K562 (cell line): ENCODE results near the gene ZNF189. TPM values are rescaled to one million over a fixed set of nuclear protein-coding genes. Genes with fewer than 3 reads are reported as not detected.

Source experiments
- ATAC-seq: fragments of 200-7000 bp; cut with Tn5 transposase; 3 replicates; pipeline ENCODE4 v1.9.1; 2020; ENCODE audit warnings: moderate library complexity
- BruUV-seq: library from RNA; stranded (reverse); fragments of 400-500 nt; replicated peaks from 2 replicates; lab custom pipeline; 2021; lab: Mats Ljungman, UMichigan
- CTCF ChIA-PET: fragments of 300-600 bp; formaldehyde crosslinking; extraction: SDS; loops from one replicate; lab custom pipeline; 2021; ENCODE audit warnings: low intra/inter-chr PET ratio; lab: Yijun Ruan, JAX
- POLR2A ChIA-PET: fragments of 300-600, 350-650 bp; sonication (Branson Sonifier 250); formaldehyde crosslinking; extraction: SDS; loops from one replicate; lab custom pipeline; 2021; ENCODE audit warnings: antibody characterized with exemption, inconsistent platforms; lab: Yijun Ruan, JAX
- DNase-seq, 4 experiments: peaks; one replicate each; pipeline versions ENCODE4 v3.0.0 to v3.0.0-alpha.2; 2011 to 2018; ENCODE audit warnings: low spot score in 3 of 4, mixed read lengths in 3 of 4; ENCODE audit errors: extremely low read depth in 1 of 4
- FAIRE-seq: peaks from 2 replicates; lab custom pipeline; 2011; peaks lifted over from hg19 to GRCh38; lab: Jason Lieb, UNC
- H2AFZ ChIP-seq: 2 replicates; pipeline ENCODE4 v1.6.0; 2011; ENCODE audit warnings: low read depth, low read length, control low read depth, inconsistent platforms
- H3K27ac ChIP-seq: fragments of 200-600 bp; 3 replicates; pipeline ENCODE4 v1.8.0; 2011; ENCODE audit warnings: low read depth, mild to moderate bottlenecking, control low read depth, inconsistent platforms, low read length, moderate library complexity, mixed read lengths; ENCODE audit errors: extremely low read depth
- H3K27me3 ChIP-seq, 2 experiments: fragments of 300-600 bp in 1 of 2; 2 replicates in 1 of 2; 3 replicates in 1 of 2; pipeline versions ENCODE4 v1.6.0 to v1.8.0; 2011; ENCODE audit warnings: inconsistent platforms in 2 of 2, low read length in 2 of 2, mild to moderate bottlenecking in 1 of 2, mixed read lengths in 1 of 2, moderate library complexity in 1 of 2; ENCODE audit not compliant: control insufficient read depth in 2 of 2, insufficient read depth in 2 of 2
- H3K36me3 ChIP-seq: fragments of 300-600 bp; 3 replicates; pipeline ENCODE4 v1.8.0; 2011; ENCODE audit warnings: mild to moderate bottlenecking, low read length, inconsistent platforms; ENCODE audit not compliant: control insufficient read depth, insufficient read depth
- H3K4me1 ChIP-seq, 2 experiments: fragments of 200-600 bp in 1 of 2; replicated peaks in 1 of 2; 2 replicates in 1 of 2; 3 replicates in 1 of 2; pipeline versions ENCODE4 v1.5.1 to v1.8.0; 2011; ENCODE audit warnings: inconsistent platforms in 2 of 2, low read length in 2 of 2, mild to moderate bottlenecking in 1 of 2, mixed read lengths in 1 of 2, moderate library complexity in 1 of 2; ENCODE audit not compliant: control insufficient read depth in 2 of 2, insufficient read depth in 2 of 2
- H3K4me2 ChIP-seq: 2 replicates; pipeline ENCODE4 v1.6.1; 2011; ENCODE audit warnings: low read length, control low read depth, inconsistent platforms, mixed read lengths; ENCODE audit not compliant: insufficient read depth
- H3K4me3 ChIP-seq: fragments of 200-600 bp; sonication (generic), shearing (Covaris generic); 2 replicates; pipeline ENCODE4 v1.5.1; 2016; ENCODE audit warnings: control low read depth, inconsistent platforms
- H3K79me2 ChIP-seq: fragments of 200-600 bp; 3 replicates; pipeline ENCODE4 v1.8.0; 2011; ENCODE audit warnings: low read length, inconsistent platforms; ENCODE audit not compliant: control insufficient read depth, insufficient read depth
- H3K9ac ChIP-seq, 2 experiments: 2 replicates each; pipeline versions ENCODE4 v1.6.0 to v1.6.1; 2011; ENCODE audit warnings: low read depth in 2 of 2, low read length in 2 of 2, control low read depth in 1 of 2, inconsistent platforms in 1 of 2, mild to moderate bottlenecking in 1 of 2, mixed read lengths in 1 of 2; ENCODE audit not compliant: insufficient read depth in 1 of 2
- H3K9me1 ChIP-seq: one replicate; pipeline ENCODE4 v1.6.0; 2011; ENCODE audit warnings: inconsistent platforms, mild to moderate bottlenecking, low read length, moderate library complexity; ENCODE audit not compliant: control insufficient read depth, insufficient read depth
- H3K9me3 ChIP-seq: replicated peaks from 2 replicates; pipeline ENCODE4 v1.5.1; 2011; ENCODE audit warnings: low read depth, low read length, inconsistent platforms; ENCODE audit not compliant: control insufficient read depth, insufficient read depth
- H4K20me1 ChIP-seq: replicated peaks from 2 replicates; pipeline ENCODE4 v1.6.1; 2011; ENCODE audit warnings: low read length, inconsistent platforms, mixed read lengths; ENCODE audit not compliant: control insufficient read depth, insufficient read depth
- ASH1L ChIP-seq: fragments of 450-650 bp; IDR thresholded peaks from 2 replicates; pipeline ENCODE4 v1.6.1; 2018; ENCODE audit warnings: borderline replicate concordance, mild to moderate bottlenecking, low read depth; ENCODE audit not compliant: partially characterized antibody
- ATF7 ChIP-seq: fragments of 450-650 bp; IDR thresholded peaks from 2 replicates; pipeline ENCODE4 v1.7.1; 2014; ENCODE audit warnings: mild to moderate bottlenecking, moderate library complexity
- ETV5 ChIP-seq: sonication (generic); formaldehyde crosslinking; IDR thresholded peaks from 2 replicates; pipeline ENCODE4 v1.4.0; 2020; ENCODE audit warnings: low read depth, mild to moderate bottlenecking, missing genetic modification reagents
- ETV6 ChIP-seq, 3 experiments: fragments of 150-350 bp in 1 of 3; sonication (generic) in 1 of 3; formaldehyde crosslinking in 1 of 3; IDR thresholded peaks; 2 replicates each; pipeline versions ENCODE4 v1.6.1 to v1.8.0; 2014 to 2022; ENCODE audit warnings: borderline replicate concordance in 2 of 3, low read depth in 2 of 3, antibody characterized with exemption in 1 of 3, low read length in 1 of 3, mild to moderate bottlenecking in 1 of 3, missing genetic modification reagents in 1 of 3
- GATA2 ChIP-seq: sonication (generic); formaldehyde crosslinking; IDR thresholded peaks from 2 replicates; pipeline ENCODE4 v1.4.0; 2020; ENCODE audit warnings: mild to moderate bottlenecking, missing genetic modification reagents
- GTF2E2 ChIP-seq: fragments of 200-800 bp; sonication (Bioruptor generic); IDR thresholded peaks from 2 replicates; pipeline ENCODE4 v1.6.1; 2016; ENCODE audit warnings: missing genetic modification characterization, missing compliant biosample characterization
- RNF2 ChIP-seq: sonication (generic); IDR thresholded peaks from 2 replicates; pipeline ENCODE4 v1.6.1; 2016
- U2AF2 ChIP-seq: fragments of 200-400 bp; formaldehyde crosslinking; optimal IDR thresholded peaks from 2 replicates; pipeline ENCODE3; 2017; ENCODE audit warnings: low read depth, mild to moderate bottlenecking, low read length
- ZC3H4 ChIP-seq: sonication (generic); formaldehyde crosslinking; IDR thresholded peaks from 2 replicates; pipeline ENCODE4 v1.9.0; 2021; ENCODE audit warnings: missing genetic modification reagents, borderline replicate concordance
- WGBS: fragments of 100-300 bp; shearing (Covaris generic); methylation state at CpG from one replicate; pipeline ENCODE4 v1.1.6; 2016; ENCODE audit warnings: low coverage, mixed read lengths; ENCODE audit not compliant: insufficient coverage; ENCODE audit errors: missing lambda C conversion rate; 5-methylcytosine and 5-hydroxymethylcytosine counted together
- in situ Hi-C: fragments of 300-500 bp; cut with MboI; formaldehyde crosslinking; loops from 4 replicates; pipeline ENCODE4 v1.15.0; 2018; ENCODE audit warnings: inconsistent platforms, mixed read lengths
- intact Hi-C: fragments of 100-400 bp; cut with micrococcal nuclease; formaldehyde crosslinking; loops from 2 replicates; pipeline ENCODE4 v1.14.2; 2022
- polyA plus RNA-seq, 8 experiments: library from polyadenylated mRNA; depleted of rRNA in 4 of 8; stranded (reverse) in 5 of 8; unstranded in 3 of 8; fragments of >200 nt; fragmentation: Nextera tagmentation in 2 of 8; fragmentation: Illumina TruSeq in 1 of 8; extraction: Ambion mirVana in 2 of 8; extraction: Trizol in 1 of 8; gene quantifications; 2 replicates each; pipeline versions ENCODE4 v1.2.1 to v1.2.3, GENCODE V29; 2011 to 2014; ENCODE audit warnings: inconsistent platforms in 1 of 8, missing spikeins in 1 of 8
- total RNA-seq, 7 experiments: library from RNA; depleted of rRNA in 6 of 7; stranded (reverse); fragments of >200 nt in 6 of 7; fragmentation: Illumina TruSeq in 2 of 7; extraction: Trizol in 2 of 7; gene quantifications; 2 replicates each; pipeline versions ENCODE4 v1.2.1 to v1.2.3, GENCODE V29; 2011 to 2021; ENCODE audit warnings: low replicate concordance in 1 of 7
- TF ChIP-seq, protein P1 (sequence below): fragments of 200-800 bp; sonication (Bioruptor generic); IDR thresholded peaks from 2 replicates; pipeline ENCODE4 v1.6.1; 2017; ENCODE audit warnings: missing genetic modification characterization, missing compliant biosample characterization
- TF ChIP-seq, protein P2 (sequence below): fragments of 250-450 bp; sonication (Bioruptor Pico); IDR thresholded peaks from 2 replicates; pipeline ENCODE4 v1.4.0; 2020
- TF ChIP-seq, protein P3 (sequence below): fragments of 250-450 bp; sonication (Bioruptor Pico); IDR thresholded peaks from 2 replicates; pipeline ENCODE4 v1.4.0; 2020; ENCODE audit warnings: mild to moderate bottlenecking
- TF ChIP-seq, protein P4 (sequence below): fragments of 250-450 bp; sonication (Bioruptor Pico); IDR thresholded peaks from 2 replicates; pipeline ENCODE4 v1.8.0; 2022; ENCODE audit warnings: inconsistent platforms
- TF ChIP-seq, protein P5 (sequence below): fragments of 450-650 bp; IDR thresholded peaks from 2 replicates; pipeline ENCODE4 v1.6.1; 2016

The ZNF189 gene
- total and polyA plus RNA-seq, 9 of the 15 experiments (the other 6 are each of a cell fraction or from before 2014, with no cell fraction given): 2.4 to 15.3 (median 6.4) TPM

DNA sequence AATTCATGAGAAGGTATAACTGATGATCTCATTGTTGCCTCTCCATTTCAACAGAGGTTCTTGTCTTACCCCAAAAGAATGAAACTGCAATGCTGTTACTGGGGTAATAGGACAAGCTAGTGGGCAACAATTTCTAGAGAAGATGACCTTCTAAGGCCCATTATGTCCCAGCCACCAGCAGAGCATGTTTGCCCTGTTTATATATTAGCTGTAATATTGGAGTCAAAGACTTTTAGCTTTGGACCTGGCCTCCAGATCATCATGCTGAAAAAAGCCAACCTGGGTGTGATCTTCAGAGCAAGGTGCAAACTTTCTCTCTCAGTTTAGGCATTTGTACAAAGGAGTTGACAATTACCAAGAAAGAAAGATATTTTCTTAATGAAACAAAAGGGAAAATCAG lies 33.5 kb downstream of the ZNF189 start (continued):
- TF ChIP-seq, protein P1, sequence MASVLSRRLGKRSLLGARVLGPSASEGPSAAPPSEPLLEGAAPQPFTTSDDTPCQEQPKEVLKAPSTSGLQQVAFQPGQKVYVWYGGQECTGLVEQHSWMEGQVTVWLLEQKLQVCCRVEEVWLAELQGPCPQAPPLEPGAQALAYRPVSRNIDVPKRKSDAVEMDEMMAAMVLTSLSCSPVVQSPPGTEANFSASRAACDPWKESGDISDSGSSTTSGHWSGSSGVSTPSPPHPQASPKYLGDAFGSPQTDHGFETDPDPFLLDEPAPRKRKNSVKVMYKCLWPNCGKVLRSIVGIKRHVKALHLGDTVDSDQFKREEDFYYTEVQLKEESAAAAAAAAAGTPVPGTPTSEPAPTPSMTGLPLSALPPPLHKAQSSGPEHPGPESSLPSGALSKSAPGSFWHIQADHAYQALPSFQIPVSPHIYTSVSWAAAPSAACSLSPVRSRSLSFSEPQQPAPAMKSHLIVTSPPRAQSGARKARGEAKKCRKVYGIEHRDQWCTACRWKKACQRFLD (CRISPR knock-in tag): no peak
- TF ChIP-seq, protein P2, sequence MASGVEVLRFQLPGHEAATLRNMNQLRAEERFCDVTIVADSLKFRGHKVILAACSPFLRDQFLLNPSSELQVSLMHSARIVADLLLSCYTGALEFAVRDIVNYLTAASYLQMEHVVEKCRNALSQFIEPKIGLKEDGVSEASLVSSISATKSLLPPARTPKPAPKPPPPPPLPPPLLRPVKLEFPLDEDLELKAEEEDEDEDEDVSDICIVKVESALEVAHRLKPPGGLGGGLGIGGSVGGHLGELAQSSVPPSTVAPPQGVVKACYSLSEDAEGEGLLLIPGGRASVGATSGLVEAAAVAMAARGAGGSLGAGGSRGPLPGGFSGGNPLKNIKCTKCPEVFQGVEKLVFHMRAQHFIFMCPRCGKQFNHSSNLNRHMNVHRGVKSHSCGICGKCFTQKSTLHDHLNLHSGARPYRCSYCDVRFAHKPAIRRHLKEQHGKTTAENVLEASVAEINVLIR (CRISPR knock-in tag): no peak
- TF ChIP-seq ETV5 (CRISPR knock-in tag) (no peak), RNF2 (no peak), ETV6 (IDR thresholded peaks at IDR 0.05; ENCODE audit: borderline replicate concordance in 1 of 2, low read depth in 2 of 2, low read length in 1 of 2) (no peak), ETV6 (CRISPR knock-in tag; IDR thresholded peaks at IDR 0.05; ENCODE audit: borderline replicate concordance) (no peak), U2AF2 (no peak), GATA2 (CRISPR knock-in tag) (no peak)

DNA sequence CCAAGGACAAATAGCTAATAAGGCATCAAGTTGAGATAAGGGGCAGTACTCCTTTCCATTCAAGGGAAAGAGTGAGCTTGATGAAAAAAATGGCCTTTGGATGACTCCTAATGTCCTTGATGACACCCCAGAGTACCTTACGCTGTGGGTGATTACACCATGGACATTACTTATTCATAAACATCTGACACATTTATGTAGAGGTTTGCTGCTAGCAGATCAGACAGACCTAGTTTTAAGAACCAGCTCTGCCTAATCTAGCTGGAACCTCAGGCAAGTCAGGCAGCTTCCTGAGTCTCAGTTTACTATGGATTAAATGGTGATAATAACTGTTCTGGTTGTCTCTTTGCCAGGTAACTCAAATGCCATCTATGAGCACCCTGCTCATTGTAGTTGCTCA lies 34.1 kb downstream of the ZNF189 start:
- no peaks in the 10 kb centered on the region for H4K20me1 ChIP-seq
- H3K4me3 ChIP-seq: no peak overlapping the region
- H3K9ac ChIP-seq: no peak overlapping the region
- no peaks in the 10 kb centered on the region for H3K9me1 ChIP-seq
- no TSS peak for BruUV-seq
- peaks cover 7 to 16% of the 10 kb centered on the region in 2 experiments; a peak in 4 of 5 replicates for H3K27me3 ChIP-seq
- intact Hi-C loops: no loop called here
- H2AFZ ChIP-seq: no peak overlapping the region
- in situ Hi-C loops: no loop called here
- no peak overlapping the region for H3K4me2 ChIP-seq
- ATAC-seq (no peak), DNase-seq (no peak), FAIRE-seq (no peak)
- no peaks in the 10 kb centered on the region for H3K4me1 ChIP-seq
- WGBS: 4% methylated on average over 1 of the region's 1 CpG
- ChIA-PET CTCF (no interaction called here), POLR2A (no interaction called here)
- H3K9me3 ChIP-seq: no peaks in the 10 kb centered on the region
- no peaks in the 10 kb centered on the region for H3K36me3 ChIP-seq
- H3K79me2 ChIP-seq: no peaks in the 10 kb centered on the region
- no peak overlapping the region for H3K27ac ChIP-seq
- TF ChIP-seq ATF7 (no peak), ASH1L (no peak), ZC3H4 (no peak), GTF2E2 (no peak)
- TF ChIP-seq, protein P3, sequence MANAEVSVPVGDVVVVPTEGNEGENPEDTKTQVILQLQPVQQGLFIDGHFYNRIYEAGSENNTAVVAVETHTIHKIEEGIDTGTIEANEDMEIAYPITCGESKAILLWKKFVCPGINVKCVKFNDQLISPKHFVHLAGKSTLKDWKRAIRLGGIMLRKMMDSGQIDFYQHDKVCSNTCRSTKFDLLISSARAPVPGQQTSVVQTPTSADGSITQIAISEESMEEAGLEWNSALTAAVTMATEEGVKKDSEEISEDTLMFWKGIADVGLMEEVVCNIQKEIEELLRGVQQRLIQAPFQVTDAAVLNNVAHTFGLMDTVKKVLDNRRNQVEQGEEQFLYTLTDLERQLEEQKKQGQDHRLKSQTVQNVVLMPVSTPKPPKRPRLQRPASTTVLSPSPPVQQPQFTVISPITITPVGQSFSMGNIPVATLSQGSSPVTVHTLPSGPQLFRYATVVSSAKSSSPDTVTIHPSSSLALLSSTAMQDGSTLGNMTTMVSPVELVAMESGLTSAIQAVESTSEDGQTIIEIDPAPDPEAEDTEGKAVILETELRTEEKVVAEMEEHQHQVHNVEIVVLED (CRISPR knock-in tag): no peak
- TF ChIP-seq, protein P4, sequence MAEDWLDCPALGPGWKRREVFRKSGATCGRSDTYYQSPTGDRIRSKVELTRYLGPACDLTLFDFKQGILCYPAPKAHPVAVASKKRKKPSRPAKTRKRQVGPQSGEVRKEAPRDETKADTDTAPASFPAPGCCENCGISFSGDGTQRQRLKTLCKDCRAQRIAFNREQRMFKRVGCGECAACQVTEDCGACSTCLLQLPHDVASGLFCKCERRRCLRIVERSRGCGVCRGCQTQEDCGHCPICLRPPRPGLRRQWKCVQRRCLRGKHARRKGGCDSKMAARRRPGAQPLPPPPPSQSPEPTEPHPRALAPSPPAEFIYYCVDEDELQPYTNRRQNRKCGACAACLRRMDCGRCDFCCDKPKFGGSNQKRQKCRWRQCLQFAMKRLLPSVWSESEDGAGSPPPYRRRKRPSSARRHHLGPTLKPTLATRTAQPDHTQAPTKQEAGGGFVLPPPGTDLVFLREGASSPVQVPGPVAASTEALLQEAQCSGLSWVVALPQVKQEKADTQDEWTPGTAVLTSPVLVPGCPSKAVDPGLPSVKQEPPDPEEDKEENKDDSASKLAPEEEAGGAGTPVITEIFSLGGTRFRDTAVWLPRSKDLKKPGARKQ (CRISPR knock-in tag): no peak
- TF ChIP-seq, protein P5, sequence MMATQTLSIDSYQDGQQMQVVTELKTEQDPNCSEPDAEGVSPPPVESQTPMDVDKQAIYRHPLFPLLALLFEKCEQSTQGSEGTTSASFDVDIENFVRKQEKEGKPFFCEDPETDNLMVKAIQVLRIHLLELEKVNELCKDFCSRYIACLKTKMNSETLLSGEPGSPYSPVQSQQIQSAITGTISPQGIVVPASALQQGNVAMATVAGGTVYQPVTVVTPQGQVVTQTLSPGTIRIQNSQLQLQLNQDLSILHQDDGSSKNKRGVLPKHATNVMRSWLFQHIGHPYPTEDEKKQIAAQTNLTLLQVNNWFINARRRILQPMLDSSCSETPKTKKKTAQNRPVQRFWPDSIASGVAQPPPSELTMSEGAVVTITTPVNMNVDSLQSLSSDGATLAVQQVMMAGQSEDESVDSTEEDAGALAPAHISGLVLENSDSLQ: no peak
